KOPT-K1 (cell line): ENCODE data around the gene ZNF212.

ENCODE experiments used
- H3K27ac ChIP-seq: fragments of 200-600 bp; sonication (generic); 2 replicates; pipeline ENCODE4 v1.5.1; 2016; ENCODE audit warnings: antibody characterized with exemption, mild to moderate bottlenecking, low read depth, low read length; ENCODE audit not compliant: poor library complexity, severe bottlenecking
- H3K36me3 ChIP-seq: fragments of 200-600 bp; sonication (generic); 2 replicates; pipeline ENCODE4 v1.5.1; 2017; ENCODE audit warnings: antibody characterized with exemption, mild to moderate bottlenecking, low read length, moderate library complexity; ENCODE audit not compliant: insufficient read depth
- H3K9me3 ChIP-seq: fragments of 200-600 bp; sonication (generic); 2 replicates; pipeline ENCODE4 v1.5.1; 2017; ENCODE audit warnings: antibody characterized with exemption, low read length, mild to moderate bottlenecking; ENCODE audit not compliant: insufficient read depth, poor library complexity, severe bottlenecking

Gene ZNF212

GRCh38 chr7:149282331-149282655, 42.8 kb downstream of the ZNF212 start:
- Histone ChIP-seq H3K36me3 (peaks cover 46% of the 10 kb centered on the region; the same call in 1 of the 2 replicates), H3K9me3 (no peaks in the 10 kb centered on the region), H3K27ac (no peak overlapping the region)

GRCh38 chr7:149283321-149283720, 43.9 kb downstream of the ZNF212 start:
- Histone ChIP-seq H3K9me3 (no peaks in the 10 kb centered on the region), H3K27ac (peak overlapping the region; percentile 26)

GRCh38 chr7:149284343-149284742, 44.9 kb downstream of the ZNF212 start:
- H3K9me3 ChIP-seq, result no peaks in the 10 kb centered on the region
- H3K36me3 ChIP-seq, result peaks cover 45% of the 10 kb centered on the region; the same call in 1 of the 2 replicates
- H3K27ac ChIP-seq, result peak overlapping the region; percentile 26

More at GRCh38 chr7:149283321-149283720, 43.9 kb downstream of the ZNF212 start:
- H3K36me3 ChIP-seq, result peaks cover 45% of the 10 kb centered on the region; the same call in 1 of the 2 replicates

GRCh38 chr7:149284850-149285585, 45.6 kb downstream of the ZNF212 start:
- H3K36me3 ChIP-seq, result peaks cover 51% of the 10 kb centered on the region; the same call in 1 of the 2 replicates
- H3K27ac ChIP-seq, result peak overlapping the region; percentile 26
- no peaks in the 10 kb centered on the region for H3K9me3 ChIP-seq

GRCh38 chr7:149285603-149286002, 46.2 kb downstream of the ZNF212 start:
- Histone ChIP-seq H3K9me3 (no peaks in the 10 kb centered on the region), H3K36me3 (peaks cover 49% of the 10 kb centered on the region; the same call in 1 of the 2 replicates), H3K27ac (no peak overlapping the region)

- H3K36me3 ChIP-seq, result peaks cover 44% of the 10 kb centered on the region
- H3K27ac ChIP-seq, result peak overlapping the region; percentile 26
- no peaks in the 10 kb centered on the region for H3K9me3 ChIP-seq
These were observed 47.5 kb downstream of the ZNF212 start for GRCh38 chr7:149286811-149287400.

GRCh38 chr7:149287622-149288021, 48.2 kb downstream of the ZNF212 start:
- H3K27ac ChIP-seq, result peak overlapping the region; percentile 26
- H3K9me3 ChIP-seq, result no peaks in the 10 kb centered on the region
- peaks cover 46% of the 10 kb centered on the region for H3K36me3 ChIP-seq

- peaks cover 55% of the 10 kb centered on the region for H3K36me3 ChIP-seq
- H3K9me3 ChIP-seq, result no peaks in the 10 kb centered on the region
- H3K27ac ChIP-seq, result no peak overlapping the region
These were observed 49.8 kb downstream of the ZNF212 start for GRCh38 chr7:149289262-149289661.

- Histone ChIP-seq H3K27ac (no peak overlapping the region), H3K36me3 (peaks cover 60% of the 10 kb centered on the region)
These were observed 50.4 kb downstream of the ZNF212 start for GRCh38 chr7:149289856-149290255.

GRCh38 chr7:149291036-149291780, 51.8 kb downstream of the ZNF212 start:
- H3K36me3 ChIP-seq, result peaks cover 70% of the 10 kb centered on the region

More at GRCh38 chr7:149289856-149290255, 50.4 kb downstream of the ZNF212 start:
- no peaks in the 10 kb centered on the region for H3K9me3 ChIP-seq

GRCh38 chr7:149291781-149292461, 52.5 kb downstream of the ZNF212 start:
- Histone ChIP-seq H3K36me3 (peaks cover 73% of the 10 kb centered on the region), H3K9me3 (no peaks in the 10 kb centered on the region), H3K27ac (no peak overlapping the region)

More at GRCh38 chr7:149291036-149291780, 51.8 kb downstream of the ZNF212 start:
- H3K27ac ChIP-seq, result no peak overlapping the region
- no peaks in the 10 kb centered on the region for H3K9me3 ChIP-seq

GRCh38 chr7:149292462-149292823, 53.0 kb downstream of the ZNF212 start:
- H3K36me3 ChIP-seq, result peaks cover 75% of the 10 kb centered on the region
- no peaks in the 10 kb centered on the region for H3K9me3 ChIP-seq
- H3K27ac ChIP-seq, result no peak overlapping the region

- Histone ChIP-seq H3K27ac (no peak overlapping the region), H3K36me3 (peaks cover 67% of the 10 kb centered on the region), H3K9me3 (no peaks in the 10 kb centered on the region)
These were observed 53.9 kb downstream of the ZNF212 start for GRCh38 chr7:149293338-149293737.

GRCh38 chr7:149293946-149294633, 54.6 kb downstream of the ZNF212 start:
- Histone ChIP-seq H3K36me3 (peaks cover 60% of the 10 kb centered on the region), H3K27ac (no peak overlapping the region), H3K9me3 (no peaks in the 10 kb centered on the region)
